HG03064 (cell line): Measurements from ENCODE around the gene HMGB4.
A peak's percentile ranks its signal among the peaks of the same experiment; 100 is the strongest.

ENCODE experiments used
- ATAC-seq: cut with Tn5 transposase; IDR thresholded peaks from one replicate; pipeline ENCODE4 v1.9.1; 2021; ENCODE audit warnings: low read depth; ENCODE audit not compliant: unreplicated experiment

Gene HMGB4

DNA sequence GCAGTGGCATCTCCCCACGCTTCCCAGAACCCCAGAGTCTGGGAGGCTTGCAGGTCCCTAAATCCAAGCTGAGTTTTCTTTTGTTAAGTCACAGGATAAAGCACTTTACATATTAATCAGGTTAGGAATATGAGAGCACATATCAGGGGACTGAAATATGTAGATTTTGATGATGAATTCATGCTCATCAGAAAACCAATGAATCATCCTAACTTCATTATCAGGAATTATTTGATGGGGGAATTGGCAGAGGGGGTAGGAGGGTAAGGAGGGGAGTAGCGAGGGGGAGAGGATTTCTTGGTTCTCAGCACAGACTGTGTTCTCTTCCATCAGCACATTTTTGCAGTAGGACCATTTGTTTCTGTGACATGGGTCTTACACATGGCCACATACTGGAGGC lies 32.1 kb downstream of the HMGB4 start:
- no peak for ATAC-seq

DNA sequence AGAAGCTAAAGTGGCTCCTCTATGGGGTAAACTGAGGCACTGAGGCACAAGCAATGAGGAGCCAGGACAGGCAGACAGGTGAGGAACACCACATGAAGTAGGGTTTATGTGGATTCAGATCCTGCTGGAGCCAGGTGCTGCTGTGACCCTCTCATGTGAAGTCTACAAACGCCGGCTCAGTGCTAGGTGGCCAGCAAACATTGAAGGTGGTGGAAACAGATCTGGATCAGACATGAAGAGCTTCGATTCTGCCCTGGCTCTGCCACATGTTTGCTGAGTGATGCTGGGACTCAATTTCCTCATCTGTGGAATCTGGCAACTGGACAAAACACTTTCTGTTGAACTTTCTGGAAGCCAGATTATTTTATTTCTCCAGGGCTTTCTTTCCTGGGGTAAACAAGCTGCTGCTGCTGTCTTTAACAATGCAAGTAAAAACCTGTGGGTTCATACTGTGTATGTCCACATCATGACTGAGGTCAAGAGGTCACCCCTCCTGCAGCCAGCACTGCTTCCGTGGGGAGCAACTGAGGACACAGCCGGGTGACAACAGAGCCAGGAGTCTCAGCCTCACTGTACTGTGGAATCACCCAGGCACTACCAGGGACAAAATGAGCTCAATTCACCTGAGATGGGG lies 33.3 kb downstream of the HMGB4 start:
- ATAC-seq: no peak

GRCh38 chr1:33898406-33898805 lies 34.5 kb downstream of the HMGB4 start:
- ATAC-seq: no peak

DNA sequence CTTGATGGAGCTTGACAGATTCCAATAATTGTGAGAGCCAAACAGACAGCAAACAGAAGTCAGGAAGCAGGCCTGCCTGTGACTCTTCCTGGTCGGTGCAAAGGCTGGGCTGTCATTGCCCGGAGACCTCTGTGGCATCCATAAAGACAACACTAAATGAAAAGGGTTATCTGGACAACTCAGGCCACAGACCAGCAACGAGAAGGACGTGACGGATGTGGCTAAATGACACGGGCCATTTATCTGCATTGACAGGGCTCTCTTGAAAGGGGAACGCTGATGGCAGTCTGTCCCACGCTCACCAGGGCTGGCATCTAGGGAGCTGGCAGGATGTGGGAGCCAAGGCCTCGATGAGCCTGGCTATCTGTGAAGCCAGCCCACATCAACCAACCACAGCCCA lies 35.0 kb downstream of the HMGB4 start:
- no peak for ATAC-seq

DNA sequence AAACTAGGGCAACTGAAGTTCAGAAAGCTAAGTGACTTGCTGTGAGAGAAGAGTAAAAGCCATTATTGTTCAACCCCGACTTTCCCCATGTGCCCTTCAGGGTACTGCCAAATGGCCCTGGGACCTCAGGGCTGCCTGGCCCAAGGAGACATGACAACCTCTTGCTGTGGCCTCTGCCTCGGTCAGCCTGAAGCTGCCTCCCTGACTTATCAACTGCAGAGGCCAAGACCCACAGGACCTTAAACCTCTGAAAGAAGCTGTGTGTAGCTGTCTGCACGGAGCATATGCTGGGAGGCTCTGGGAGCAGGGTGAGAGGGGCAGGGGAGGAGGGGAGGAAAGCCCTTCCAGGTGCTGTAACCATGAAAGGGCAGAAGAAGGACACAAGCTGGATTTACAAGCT lies 35.9 kb downstream of the HMGB4 start:
- no peak for ATAC-seq

GRCh38 chr1:33902486-33903209 lies 38.8 kb downstream of the HMGB4 start:
- ATAC-seq: peak; percentile 65

- peak; percentile 55 for ATAC-seq
These were observed 39.3 kb downstream of the HMGB4 start for GRCh38 chr1:33903210-33903589.

DNA sequence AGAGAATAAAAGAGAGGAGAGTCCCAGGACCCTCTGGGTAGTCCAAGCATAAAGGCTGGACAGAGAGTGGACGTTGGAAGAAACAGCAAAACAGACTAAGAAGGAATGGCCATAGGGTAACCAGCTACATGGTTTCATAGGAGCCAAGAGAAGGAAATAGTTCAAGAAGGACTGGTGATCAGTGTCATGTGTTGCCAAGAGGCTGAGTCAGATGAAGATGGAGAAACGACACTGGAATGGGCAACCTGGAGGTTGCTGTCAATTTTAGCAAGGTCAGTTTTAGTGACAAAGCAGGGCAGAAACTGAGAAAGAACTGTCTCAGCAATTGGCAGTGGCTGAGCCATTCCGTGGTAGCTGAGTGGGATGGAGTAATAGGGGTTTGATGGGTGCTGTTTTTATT lies 41.4 kb downstream of the HMGB4 start:
- no peak for ATAC-seq

DNA sequence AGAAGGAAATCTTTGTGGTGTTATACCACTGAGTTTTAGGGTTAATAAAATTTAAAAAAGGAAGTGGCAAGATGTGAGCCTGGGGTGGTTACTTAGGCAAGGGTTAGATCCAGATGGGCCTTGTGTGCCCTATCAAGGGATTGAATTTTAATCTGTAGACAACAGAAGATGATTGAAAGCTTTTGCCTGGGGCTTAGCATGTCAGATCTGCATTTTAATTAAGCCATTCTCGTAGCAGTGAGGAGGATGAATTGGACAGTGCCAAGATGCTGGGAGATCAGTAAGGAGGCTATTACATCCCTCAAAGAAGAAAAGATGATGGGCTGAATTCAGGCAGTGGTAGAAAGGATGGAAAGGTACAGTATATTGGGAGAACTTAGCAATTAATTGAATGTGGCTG lies 42.3 kb downstream of the HMGB4 start:
- no peak for ATAC-seq

GRCh38 chr1:33908324-33908956 lies 44.6 kb downstream of the HMGB4 start:
- no peak for ATAC-seq
